ENCODE measurements around the gene RCHY1. TPM values are rescaled to one million over a fixed set of nuclear protein-coding genes. Genes with fewer than 3 reads are reported as not detected.

Gene RCHY1
- total RNA-seq, 1 experiment from 2014 or later, result 33.4 TPM

- H3K79me2 ChIP-seq (ENCODE audit: insufficient read depth, low read length), result no peaks in the 10 kb centered on the region
- H3K9me3 ChIP-seq (ENCODE audit: control insufficient read depth in 1 of 2, insufficient read depth in 1 of 2, low read depth in 1 of 2, low read length in 2 of 2), result no peaks in the 10 kb centered on the region
- no peaks in the 10 kb centered on the region for H3K36me3 ChIP-seq (ENCODE audit: control insufficient read depth in 1 of 2, insufficient read depth in 2 of 2, low read length in 2 of 2)
- H3K9ac ChIP-seq (ENCODE audit: low read length), result no peak within 1 kb of the TSS
- H3K4me3 ChIP-seq (replicated peaks in 1 of 2; ENCODE audit: low read depth in 1 of 2, low read length in 2 of 2), result no peak within 1 kb of the TSS
- peak within 1 kb of the TSS; percentile 20; the same call in 1 of the 2 replicates for H3K4me2 ChIP-seq (ENCODE audit: low read length)
- H3K4me1 ChIP-seq (ENCODE audit: control insufficient read depth in 1 of 2, insufficient read depth in 2 of 2, low read length in 2 of 2), result peaks cover 0 to 9% of the 10 kb centered on the region in 2 experiments; a peak in 2 of 4 replicates
- no peaks in the 10 kb centered on the region for H3K27me3 ChIP-seq (ENCODE audit: insufficient read depth, low read length)
- no peaks in the 10 kb centered on the region for H4K20me1 ChIP-seq (ENCODE audit: insufficient read depth)
- H2AFZ ChIP-seq (ENCODE audit: low read depth, low read length, poor library complexity, severe bottlenecking), result no peak within 1 kb of the TSS
- BruUV-seq (replicated peaks), result no TSS peak
- DNase-seq (ENCODE audit: low read depth, low spot score), result no peak
- POLR2A ChIA-PET, result no interaction called here
- RAD21 ChIA-PET (ENCODE audit: low non-redundant PET in 1 of 2, low total read pairs in 2 of 2, uncharacterized antibody in 2 of 2, unreplicated experiment in 2 of 2), result no interaction called here
- intact Hi-C loops (cut with micrococcal nuclease), result no loop called here
- CTCF ChIA-PET, result interaction anchor here (1.3 kb wide), 1 partner anchor 293 kb away, joined by 3 read pairs; no protein-coding TSS in a partner anchor
- no peaks in the 10 kb centered on the region for H3K9me2 ChIP-seq (ENCODE audit: insufficient read depth)
- no peak within 1 kb of the TSS for H3K27ac ChIP-seq (ENCODE audit: low read depth, low read length)
- TF ChIP-seq POLR2AphosphoS5 (IDR thresholded peaks at IDR 0.05; ENCODE audit: low read depth, low read length) (no peak), CEBPB (IDR thresholded peaks at IDR 0.05; ENCODE audit: low read depth) (no peak), CBX3 (IDR thresholded peaks at IDR 0.05; ENCODE audit: low read depth) (no peak), CTCF (IDR thresholded peaks at IDR 0.05 in 2 of 3, conservative IDR thresholded peaks at IDR 0.05 in 1 of 3; ENCODE audit: borderline replicate concordance in 1 of 3, insufficient read depth in 1 of 3, low read depth in 2 of 3, low read length in 2 of 3) (peak in 2 of 3 experiments; percentile 14 to 31; a peak in 3 of 6 replicates)
- peak; percentile 77 for ATAC-seq
Measured at GRCh38 chr4:75555294-75556164, 41.3 kb upstream of the RCHY1 start, which contains the start of gene ODAPH. Gene ODAPH, plus strand, starts transcription at chr4:75556066. Its CDS starts 17 bp downstream, at chr4:75556083.

- H3K79me2 ChIP-seq (ENCODE audit: insufficient read depth, low read length), result no peaks in the 10 kb centered on the region
- TF ChIP-seq RAD21 (IDR thresholded peaks at IDR 0.05; ENCODE audit: low read depth) (no peak), ATF3 (IDR thresholded peaks at IDR 0.05) (no peak), SRF (IDR thresholded peaks at IDR 0.05; ENCODE audit: low read depth) (no peak), ELF1 (IDR thresholded peaks at IDR 0.05; ENCODE audit: borderline replicate concordance, low read depth) (no peak)
- no peak overlapping the region for H2AFZ ChIP-seq (ENCODE audit: low read depth, low read length, poor library complexity, severe bottlenecking)
- no peaks in the 10 kb centered on the region for H3K27me3 ChIP-seq (ENCODE audit: insufficient read depth, low read length)
- no peaks in the 10 kb centered on the region for H3K36me3 ChIP-seq (ENCODE audit: control insufficient read depth in 1 of 2, insufficient read depth in 2 of 2, low read length in 2 of 2)
- H3K4me3 ChIP-seq (replicated peaks in 1 of 2; ENCODE audit: low read depth in 1 of 2, low read length in 2 of 2), result no peak overlapping the region
- RAD21 ChIA-PET (ENCODE audit: low non-redundant PET in 1 of 2, low total read pairs in 2 of 2, uncharacterized antibody in 2 of 2, unreplicated experiment in 2 of 2), result no interaction called here
- no peak overlapping the region for H3K4me2 ChIP-seq (ENCODE audit: low read length)
- no peak overlapping the region for H3K9ac ChIP-seq (ENCODE audit: low read length)
- ATAC-seq (no peak), DNase-seq (ENCODE audit: low read depth, low spot score) (no peak)
- intact Hi-C loops (cut with micrococcal nuclease), result no loop called here
- no TSS peak for BruUV-seq (replicated peaks)
- CTCF ChIA-PET, result no interaction called here
- POLR2A ChIA-PET, result no interaction called here
- no peak overlapping the region for H3K27ac ChIP-seq (ENCODE audit: low read depth, low read length)
- no peaks in the 10 kb centered on the region for H4K20me1 ChIP-seq (ENCODE audit: insufficient read depth)
- no peaks in the 10 kb centered on the region for H3K9me3 ChIP-seq (ENCODE audit: control insufficient read depth in 1 of 2, insufficient read depth in 1 of 2, low read depth in 1 of 2, low read length in 2 of 2)
- H3K4me1 ChIP-seq (ENCODE audit: control insufficient read depth in 1 of 2, insufficient read depth in 2 of 2, low read length in 2 of 2), result peaks cover 0 to 9% of the 10 kb centered on the region in 2 experiments; a peak in 2 of 4 replicates
- no peaks in the 10 kb centered on the region for H3K9me2 ChIP-seq (ENCODE audit: insufficient read depth)
Measured at GRCh38 chr4:75552452-75552851, 38.2 kb upstream of the RCHY1 start.

Data from HCT116 (cell line).